ENCODE data around the gene GMPPB. TPM values are rescaled to one million over a fixed set of nuclear protein-coding genes. Genes with fewer than 3 reads are reported as not detected.

Gene GMPPB
- polyA plus RNA-seq, 1 donor (not counting 4 experiments of a cell fraction or from before 2014, with no cell fraction given), result 17.4 TPM

DNA sequence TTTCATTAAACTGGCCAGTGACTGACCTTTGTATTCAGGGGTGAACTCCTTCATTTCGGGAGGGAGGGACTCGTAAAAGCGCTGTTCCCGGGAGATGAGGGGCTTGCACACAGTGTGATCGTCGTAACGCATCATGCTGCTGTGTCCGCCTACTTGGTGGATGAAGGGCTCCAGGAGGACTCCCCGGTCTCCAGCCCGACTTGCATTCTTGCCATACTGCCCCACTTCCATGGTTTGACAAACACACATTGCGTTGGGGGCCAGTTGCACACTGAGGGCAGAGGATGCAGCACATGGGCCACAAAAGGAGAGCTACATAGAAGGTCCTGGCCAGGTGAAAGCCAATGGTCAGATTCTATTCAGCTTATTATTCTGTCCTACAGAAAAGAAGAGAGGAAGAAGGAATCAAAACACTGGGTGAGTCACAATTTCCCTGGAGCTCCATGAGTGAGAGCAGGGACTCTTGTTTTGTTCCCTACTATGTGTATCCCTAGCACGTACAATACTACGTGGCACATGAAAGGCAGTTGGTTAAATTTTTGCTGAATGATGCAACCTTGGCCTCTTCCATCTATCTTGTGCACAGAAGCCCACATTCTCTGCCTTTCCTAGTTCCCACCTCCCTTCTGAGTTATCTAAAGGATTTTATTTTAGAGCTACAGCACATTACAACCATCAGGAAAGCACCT, 24.2 kb upstream of the GMPPB start:
- FAIRE-seq (no peak), DNase-seq (ENCODE audit: low read depth, low spot score) (no peak)

GRCh38 chr3:49745986-49746385, 22.2 kb upstream of the GMPPB start:
- Histone ChIP-seq H3K27me3 (ENCODE audit: control insufficient read depth, extremely low read depth, insufficient read depth, low read length) (no peaks in the 10 kb centered on the region), H3K36me3 (ENCODE audit: control insufficient read depth in 2 of 2, extremely low read depth in 1 of 2, insufficient read depth in 2 of 2, low read length in 2 of 2) (peaks cover 7 to 15% of the 10 kb centered on the region in 2 experiments), H3K9me3 (ENCODE audit: control insufficient read depth, low read depth, low read length) (no peaks in the 10 kb centered on the region), H3K4me1 (ENCODE audit: control insufficient read depth, extremely low read depth, insufficient read depth, low read length) (peaks cover 12% of the 10 kb centered on the region), H3K4me3 (ENCODE audit: control insufficient read depth in 2 of 3, extremely low read depth in 1 of 3, insufficient read depth in 2 of 3, low read depth in 1 of 3, low read length in 3 of 3) (no peak overlapping the region), H3K9me1 (ENCODE audit: control insufficient read depth, extremely low read depth, insufficient read depth, low read length) (no peaks in the 10 kb centered on the region), H3K79me2 (ENCODE audit: control insufficient read depth, insufficient read depth, low read length) (peaks cover 20% of the 10 kb centered on the region), H3K27ac (ENCODE audit: control insufficient read depth, insufficient read depth, low read length) (no peak overlapping the region), H4K20me1 (ENCODE audit: control insufficient read depth, extremely low read depth, insufficient read depth, low read length) (no peaks in the 10 kb centered on the region), H3K4me2 (ENCODE audit: control insufficient read depth, extremely low read depth, insufficient read depth, low read depth, low read length) (no peak overlapping the region), H3K9ac (ENCODE audit: control insufficient read depth, extremely low read depth, insufficient read depth, low read length) (no peak overlapping the region), H2AFZ (ENCODE audit: control insufficient read depth, low read length) (no peak overlapping the region)
- dilution Hi-C loops (cut with MboI; ENCODE audit: extremely low pct_ligation_motif_present, low sequenced_read_pairs), result loop anchor here (25.0 kb wide), 1 partner anchor 116 kb away; the partner anchor contains the start of genes CAMKV and TRAIP
- FAIRE-seq (peak; percentile 89), DNase-seq (ENCODE audit: low read depth, low spot score) (no peak)
- TF ChIP-seq EZH2 (IDR thresholded peaks at IDR 0.05; ENCODE audit: low read length) (no peak), CTCF (optimal IDR thresholded peaks at IDR 0.05 in 1 of 3, IDR thresholded peaks at IDR 0.05 in 1 of 3, conservative IDR thresholded peaks at IDR 0.05 in 1 of 3; ENCODE audit: extremely low read depth in 1 of 3, insufficient read depth in 2 of 3, low read length in 3 of 3) (no peak)

More for the DNA sequence above, 24.2 kb upstream of the GMPPB start:
- Histone ChIP-seq H3K4me2 (ENCODE audit: control insufficient read depth, extremely low read depth, insufficient read depth, low read depth, low read length) (no peak overlapping the region), H3K4me1 (ENCODE audit: control insufficient read depth, extremely low read depth, insufficient read depth, low read length) (peaks cover 12% of the 10 kb centered on the region), H3K27ac (ENCODE audit: control insufficient read depth, insufficient read depth, low read length) (no peak overlapping the region), H3K9me3 (ENCODE audit: control insufficient read depth, low read depth, low read length) (no peaks in the 10 kb centered on the region), H3K27me3 (ENCODE audit: control insufficient read depth, extremely low read depth, insufficient read depth, low read length) (no peaks in the 10 kb centered on the region), H3K4me3 (ENCODE audit: control insufficient read depth in 2 of 3, extremely low read depth in 1 of 3, insufficient read depth in 2 of 3, low read depth in 1 of 3, low read length in 3 of 3) (no peak overlapping the region), H4K20me1 (ENCODE audit: control insufficient read depth, extremely low read depth, insufficient read depth, low read length) (no peaks in the 10 kb centered on the region), H3K36me3 (ENCODE audit: control insufficient read depth in 2 of 2, extremely low read depth in 1 of 2, insufficient read depth in 2 of 2, low read length in 2 of 2) (peaks cover 7 to 15% of the 10 kb centered on the region in 2 experiments), H2AFZ (ENCODE audit: control insufficient read depth, low read length) (no peak overlapping the region), H3K79me2 (ENCODE audit: control insufficient read depth, insufficient read depth, low read length) (peaks cover 24% of the 10 kb centered on the region), H3K9me1 (ENCODE audit: control insufficient read depth, extremely low read depth, insufficient read depth, low read length) (no peaks in the 10 kb centered on the region), H3K9ac (ENCODE audit: control insufficient read depth, extremely low read depth, insufficient read depth, low read length) (no peak overlapping the region)
- TF ChIP-seq CTCF (optimal IDR thresholded peaks at IDR 0.05 in 1 of 3, IDR thresholded peaks at IDR 0.05 in 1 of 3, conservative IDR thresholded peaks at IDR 0.05 in 1 of 3; ENCODE audit: extremely low read depth in 1 of 3, insufficient read depth in 2 of 3, low read length in 3 of 3) (no peak), EZH2 (IDR thresholded peaks at IDR 0.05; ENCODE audit: low read length) (no peak)
- dilution Hi-C loops (cut with MboI; ENCODE audit: extremely low pct_ligation_motif_present, low sequenced_read_pairs), result loop anchor here (25.0 kb wide), 1 partner anchor 114 kb away; the partner anchor contains the start of genes CAMKV and TRAIP

Data from keratinocyte (primary cell).